Suprapubic skin (tissue), 3 donors: ENCODE results near the gene ESPNL.

ENCODE experiments used
- CTCF ChIP-seq, 2 donors: fragments of 200-600 bp in 1 of 2; fragments of 450-650 bp in 1 of 2; sonication (generic) in 1 of 2; IDR thresholded peaks; one replicate each; pipeline ENCODE4 v1.5.1; 2016 to 2019; ENCODE audit warnings: antibody characterized with exemption in 2 of 2, mild to moderate bottlenecking in 1 of 2, moderate library complexity in 1 of 2
- EP300 ChIP-seq: sonication (generic); formaldehyde crosslinking; IDR thresholded peaks from one replicate; pipeline ENCODE4 v1.6.1; 2017; ENCODE audit warnings: antibody characterized with exemption

- no peak for TF ChIP-seq EP300
- TF ChIP-seq CTCF (IDR thresholded peaks at IDR 0.05), result no peak
Observed at GRCh38 chr2:238155051-238155760, 55.1 kb downstream of the ESPNL start.
